HFF-Myc (cell line): Measurements from ENCODE around the gene CYP19A1.

Experiments
- DNase-seq: peaks from one replicate; pipeline ENCODE4 v3.0.0-alpha.2; 2011; ENCODE audit warnings: low read depth; ENCODE audit errors: extremely low read depth
- H3K4me3 ChIP-seq: replicated peaks from 2 replicates; pipeline ENCODE4 v1.5.1; 2011; ENCODE audit warnings: low read depth, mild to moderate bottlenecking, control low read depth, low read length
- CTCF ChIP-seq: IDR thresholded peaks from 2 replicates; pipeline ENCODE4 v1.5.1; 2012; ENCODE audit warnings: mild to moderate bottlenecking, low read depth, low read length, control low read depth; ENCODE audit errors: missing control alignments

CYP19A1 gene

DNA sequence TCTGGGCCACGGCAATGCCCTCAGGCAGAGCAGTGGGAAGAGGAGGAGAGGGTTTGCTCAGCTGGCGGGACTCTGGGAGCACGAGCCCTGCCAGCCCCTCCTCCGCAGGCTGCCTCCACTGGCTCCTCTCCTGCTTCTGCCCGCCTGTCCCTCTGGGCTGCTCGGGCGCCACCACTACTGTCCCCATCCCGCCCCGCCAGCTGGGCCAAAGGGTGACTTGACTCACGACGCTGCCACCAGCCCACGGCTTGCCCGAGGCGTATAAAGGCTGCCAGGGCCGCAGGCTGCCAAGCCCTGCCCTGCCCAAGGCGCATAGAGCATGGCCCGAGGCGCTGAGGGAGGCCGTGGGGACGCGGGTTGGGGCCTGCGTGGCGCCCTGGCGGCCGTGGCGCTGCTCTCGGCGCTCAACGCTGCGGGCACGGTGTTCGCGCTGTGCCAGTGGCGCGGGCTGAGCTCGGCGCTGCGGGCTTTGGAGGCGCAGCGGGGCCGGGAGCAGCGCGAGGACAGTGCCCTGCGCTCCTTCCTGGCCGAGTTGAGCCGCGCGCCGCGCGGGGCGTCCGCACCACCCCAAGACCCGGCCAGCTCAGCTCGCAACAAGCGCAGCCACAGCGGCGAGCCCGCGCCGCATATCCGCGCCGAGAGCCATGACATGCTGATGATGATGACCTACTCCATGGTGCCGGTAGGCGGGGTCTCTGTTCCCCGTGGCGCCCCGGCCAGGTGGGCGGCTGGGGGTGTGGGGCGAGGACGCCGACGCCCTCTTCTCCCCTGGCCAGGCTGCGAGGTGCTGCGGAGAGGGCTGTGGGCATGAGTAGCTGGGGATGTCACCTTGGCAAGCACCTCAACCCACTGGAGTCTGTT, 3.2 kb upstream of the CYP19A1 start, which contains the start of gene GLDN:
Gene GLDN, plus strand, starts transcription at position 290 of the 861 bp plus-strand sequence. Its CDS starts 30 bp downstream, at position 320.
- H3K4me3 ChIP-seq, result peak within 1 kb of the TSS; percentile 19
- no peak for TF ChIP-seq CTCF
- no peak for DNase-seq

DNA sequence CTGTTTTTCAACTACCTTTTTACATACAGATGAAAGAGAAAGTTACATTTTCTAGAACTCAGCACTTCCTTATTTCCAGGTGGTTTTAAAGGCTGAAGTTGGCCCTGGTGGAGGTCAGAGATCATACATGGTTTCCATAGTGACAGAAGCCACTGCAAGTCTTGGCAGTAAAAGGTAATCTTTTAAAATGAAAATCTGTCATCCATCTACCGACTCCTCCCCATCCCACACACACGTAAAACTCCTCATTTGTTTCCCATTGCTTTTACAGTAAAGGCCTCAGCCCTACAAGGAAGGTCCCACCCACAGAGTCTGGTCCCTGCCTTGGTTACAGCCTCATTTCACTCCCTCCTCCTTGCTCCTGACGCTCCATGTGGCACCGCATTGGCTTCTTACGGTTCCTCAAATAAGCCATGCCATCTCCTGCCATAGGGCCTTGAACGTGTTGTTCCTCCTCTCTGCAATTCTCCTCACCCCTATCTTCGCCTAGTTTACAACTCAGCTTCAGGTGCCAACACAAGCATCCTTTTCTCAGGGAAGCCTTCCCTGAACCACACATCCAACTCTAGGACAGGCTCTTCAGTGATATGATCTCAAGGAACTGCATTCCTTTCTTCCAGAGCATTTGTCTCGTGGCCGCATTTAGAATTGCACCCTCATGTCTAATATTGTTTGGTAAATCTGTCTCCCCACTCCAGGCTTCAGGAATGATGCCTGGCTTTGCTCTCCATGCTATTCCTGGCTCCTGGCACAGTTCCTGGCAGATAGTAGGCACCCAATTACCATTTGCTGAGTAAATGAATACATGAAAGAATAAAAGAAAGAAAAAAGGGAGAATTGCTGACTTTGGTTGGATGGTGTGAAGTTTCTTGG, 2.6 kb downstream of the CYP19A1 start:
- TF ChIP-seq CTCF, result no peak
- no peak for DNase-seq
- no peak overlapping the region for H3K4me3 ChIP-seq

GRCh38 chr15:51335087-51335486, 3.3 kb downstream of the CYP19A1 start:
- H3K4me3 ChIP-seq, result no peak overlapping the region
- TF ChIP-seq CTCF, result no peak
- no peak for DNase-seq

DNA sequence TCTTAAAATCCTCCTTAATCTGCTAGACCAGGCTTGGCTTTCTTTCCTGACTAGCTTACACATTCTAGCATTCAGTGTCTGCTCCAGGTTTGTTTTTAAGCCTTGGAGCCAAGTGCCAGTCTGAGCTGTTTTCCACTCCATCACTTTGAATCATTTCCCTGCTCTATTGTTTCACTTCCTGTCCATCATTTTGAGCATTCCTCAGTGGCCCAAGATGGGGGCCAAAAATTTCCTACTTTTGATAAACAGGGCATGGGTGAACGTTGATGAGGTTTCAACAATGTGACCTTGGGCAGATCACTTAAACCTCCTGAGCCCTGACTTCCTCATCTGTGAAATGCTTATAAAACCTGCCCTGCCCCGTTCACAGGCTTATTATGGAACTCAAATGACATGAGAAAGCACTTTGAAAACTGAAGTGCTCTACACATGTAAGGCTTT, 4.4 kb downstream of the CYP19A1 start:
- no peak for DNase-seq
- TF ChIP-seq CTCF, result no peak
- no peak overlapping the region for H3K4me3 ChIP-seq

- no peak for TF ChIP-seq CTCF
- no peak for DNase-seq
- no peak overlapping the region for H3K4me3 ChIP-seq
Measured at GRCh38 chr15:51333571-51333970, 4.8 kb downstream of the CYP19A1 start.

GRCh38 chr15:51332206-51333147, 5.9 kb downstream of the CYP19A1 start:
- TF ChIP-seq CTCF, result no peak
- no peak for DNase-seq

More at GRCh38 chr15:51332206-51333147, 5.9 kb downstream of the CYP19A1 start:
- H3K4me3 ChIP-seq, result no peak overlapping the region
